ENCODE measurements around the gene PIM1.
"Not testable (repeated sequence)": the region's sequence is repeated elsewhere in the genome, so short reads cannot be mapped to it uniquely, and the experiment has no call there.

The PIM1 gene

GRCh38 chr6:37188962-37189510 is 19.1 kb downstream of the PIM1 start:
- DNase-seq (ENCODE audit: low read depth in 2 of 2): no peak

GRCh38 chr6:37190159-37190535 is 20.2 kb downstream of the PIM1 start:
- DNase-seq (ENCODE audit: low read depth in 2 of 2): no peak

GRCh38 chr6:37192666-37193065 is 22.7 kb downstream of the PIM1 start:
- DNase-seq (ENCODE audit: low read depth in 2 of 2): no peak

GRCh38 chr6:37194886-37195285 is 24.9 kb downstream of the PIM1 start:
- DNase-seq (ENCODE audit: low read depth in 2 of 2): not testable (repeated sequence)

DNA sequence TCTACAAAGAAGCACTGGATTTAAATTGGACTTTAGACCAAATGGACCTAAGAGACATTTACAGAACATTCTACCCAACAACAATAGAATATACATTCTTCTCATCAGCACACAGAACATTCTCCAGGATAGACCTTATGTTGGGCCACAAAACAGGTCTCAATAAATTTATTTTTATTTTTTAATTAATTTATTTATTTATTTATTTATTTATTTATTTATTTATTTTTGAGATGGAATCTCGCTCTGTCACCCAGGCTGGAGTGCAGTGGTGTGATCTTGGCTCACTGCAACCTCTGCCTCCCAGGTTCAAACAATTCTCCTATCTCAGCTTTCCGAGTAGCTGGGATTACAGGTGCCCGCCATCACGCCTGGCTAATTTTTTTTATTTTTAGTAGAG is 26.5 kb downstream of the PIM1 start:
- DNase-seq (ENCODE audit: low read depth in 2 of 2): not testable (repeated sequence)

GRCh38 chr6:37200085-37200484 is 30.1 kb downstream of the PIM1 start:
- DNase-seq (ENCODE audit: low read depth in 2 of 2): no peak

GRCh38 chr6:37201726-37202125 is 31.8 kb downstream of the PIM1 start:
- DNase-seq (ENCODE audit: low read depth in 2 of 2): no peak

DNA sequence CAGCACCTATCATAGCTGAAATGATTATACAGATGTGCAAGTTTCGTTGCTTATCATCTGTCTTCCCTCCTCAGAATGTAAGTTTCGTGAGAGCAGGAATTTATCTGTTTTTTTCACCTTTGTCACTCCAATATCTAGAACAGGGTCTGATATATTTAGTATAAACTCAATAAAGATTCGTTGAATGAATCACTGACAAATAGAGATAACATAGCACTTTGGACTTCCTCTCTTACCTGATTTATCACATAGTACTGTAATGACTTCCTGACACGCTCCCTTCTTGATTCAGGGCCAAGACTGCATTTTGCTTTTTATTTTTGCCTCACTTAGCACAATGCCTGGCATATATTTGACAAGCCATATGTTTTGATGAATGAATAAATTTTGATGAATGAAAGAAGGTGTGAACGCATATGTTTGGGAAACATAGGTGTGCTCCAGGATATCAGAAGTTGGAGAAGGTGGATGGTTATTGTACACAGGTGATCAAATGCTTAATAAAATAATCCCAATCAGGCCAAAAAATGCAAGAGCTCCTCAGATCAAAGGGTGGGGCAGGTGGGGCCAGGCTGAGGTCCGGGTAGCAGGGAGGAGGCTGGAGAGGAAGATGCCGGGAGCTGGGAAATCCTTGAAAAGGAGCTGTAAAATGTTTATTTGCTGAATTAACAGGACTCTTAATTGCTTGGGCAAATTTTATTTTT is 33.0 kb downstream of the PIM1 start:
- no peak for DNase-seq (ENCODE audit: low read depth in 2 of 2)

DNA sequence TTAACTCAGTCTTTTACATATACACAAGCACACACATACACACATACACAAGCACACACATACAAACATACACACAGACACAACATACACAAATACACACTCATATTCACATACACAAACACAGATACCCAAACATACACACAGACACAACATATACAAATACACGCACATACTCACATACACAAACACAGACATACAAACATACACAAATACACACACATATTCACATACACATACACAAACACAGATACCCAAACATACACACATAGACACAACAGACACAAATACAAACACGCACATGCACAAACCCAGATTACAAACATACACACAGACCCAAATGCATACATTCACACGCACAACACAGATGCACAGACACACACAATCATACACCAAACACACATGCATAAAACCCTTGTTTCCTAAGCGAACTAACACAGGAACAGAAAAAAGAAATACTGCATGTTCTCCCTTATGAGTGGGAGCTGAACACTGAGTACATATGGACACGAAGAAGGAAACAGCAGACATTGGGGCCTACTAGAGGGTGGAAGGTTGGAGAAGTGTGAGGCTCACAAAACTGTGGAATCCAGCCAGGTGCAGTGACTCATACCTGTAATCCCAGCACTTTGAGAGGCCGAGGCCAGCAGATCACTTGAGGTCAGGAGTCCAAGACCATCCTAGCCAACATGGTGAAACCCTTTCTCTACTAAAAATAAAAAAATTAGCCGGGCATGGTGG is 34.2 kb downstream of the PIM1 start:
- DNase-seq (ENCODE audit: low read depth in 2 of 2): no peak

DNA sequence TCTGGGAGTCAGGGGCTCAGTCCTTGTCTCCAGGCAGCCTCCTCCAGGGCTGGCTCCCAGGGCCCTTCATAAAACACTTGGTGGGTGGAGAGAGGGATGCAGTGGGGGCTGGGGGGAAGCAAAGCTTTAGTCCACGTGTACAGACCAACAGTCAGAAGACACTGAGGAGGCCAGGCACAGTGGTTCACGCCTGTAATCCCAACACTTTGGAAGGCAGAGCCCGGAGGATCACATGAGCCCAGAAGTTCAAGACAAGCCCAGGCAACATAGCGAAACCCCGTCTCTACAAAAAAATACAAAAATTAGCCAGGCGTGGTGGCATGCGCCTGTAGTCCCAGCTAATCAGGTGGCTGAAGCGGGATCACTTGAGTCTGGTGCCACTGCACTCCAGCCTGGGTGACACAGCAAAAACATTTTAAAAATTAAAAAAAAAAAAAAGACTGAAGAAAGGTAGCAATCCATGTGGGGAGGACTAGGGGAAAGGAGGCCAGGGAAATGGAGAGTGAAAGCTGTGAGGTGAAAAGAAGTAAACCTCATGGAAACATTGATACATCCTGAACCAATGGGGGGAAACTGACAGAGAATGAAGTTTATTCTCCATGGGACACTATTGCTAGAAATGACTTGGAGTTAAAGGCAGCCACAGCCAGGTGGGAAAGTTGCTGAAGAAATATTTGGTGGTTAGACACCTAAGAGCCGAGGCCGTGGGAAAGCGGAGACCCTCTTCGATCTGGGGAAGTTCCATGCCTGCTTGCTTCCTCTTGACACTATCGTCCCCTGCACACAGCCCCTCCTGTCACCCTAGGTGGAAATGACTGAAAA is 35.4 kb downstream of the PIM1 start:
- DNase-seq (ENCODE audit: low read depth in 2 of 2): no peak

DNA sequence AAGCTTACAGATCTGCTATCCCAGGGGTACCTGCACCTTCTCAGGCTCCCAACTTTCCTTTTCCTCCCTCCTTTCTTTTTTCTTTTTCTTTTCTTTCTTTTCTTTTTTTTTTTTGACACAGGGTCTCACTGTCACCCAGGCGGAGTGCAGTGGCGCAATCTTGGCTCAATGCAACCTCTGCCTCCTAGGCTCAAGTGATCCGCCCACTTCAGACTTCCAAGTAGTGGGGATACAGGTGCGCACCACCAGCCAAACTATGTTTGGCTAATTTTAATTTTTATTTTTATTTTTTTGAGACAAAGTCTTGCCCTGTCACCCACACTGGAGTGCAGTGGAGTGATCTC is 36.0 kb downstream of the PIM1 start:
- DNase-seq (ENCODE audit: low read depth in 2 of 2): no peak

DNA sequence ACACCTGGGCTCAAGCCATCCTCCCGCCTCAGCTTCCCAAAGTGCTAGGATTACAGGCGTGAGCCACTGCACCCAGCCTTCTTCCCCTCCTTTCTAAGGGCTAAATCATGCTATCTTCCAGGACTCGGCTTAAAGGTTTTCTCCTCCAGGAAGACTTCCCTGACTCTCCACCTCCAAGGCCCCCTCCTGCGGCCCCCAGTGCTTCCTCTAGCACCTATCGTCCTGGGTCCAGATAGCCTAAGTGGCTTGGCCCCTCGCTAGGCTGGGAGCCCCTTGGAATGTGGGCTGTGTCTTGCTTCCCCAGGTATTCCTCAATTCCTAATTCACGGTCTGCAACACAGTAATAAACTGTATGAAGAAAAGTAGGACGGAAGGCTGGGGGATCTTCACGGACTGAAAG is 36.7 kb downstream of the PIM1 start:
- no peak for DNase-seq (ENCODE audit: low read depth in 2 of 2)

- peak; percentile 78 to 89 for DNase-seq (ENCODE audit: low read depth in 2 of 2)
Measured at GRCh38 chr6:37207903-37208456, 38.0 kb downstream of the PIM1 start.

GRCh38 chr6:37208793-37209192 is 38.8 kb downstream of the PIM1 start:
- DNase-seq (ENCODE audit: low read depth in 2 of 2): no peak

DNA sequence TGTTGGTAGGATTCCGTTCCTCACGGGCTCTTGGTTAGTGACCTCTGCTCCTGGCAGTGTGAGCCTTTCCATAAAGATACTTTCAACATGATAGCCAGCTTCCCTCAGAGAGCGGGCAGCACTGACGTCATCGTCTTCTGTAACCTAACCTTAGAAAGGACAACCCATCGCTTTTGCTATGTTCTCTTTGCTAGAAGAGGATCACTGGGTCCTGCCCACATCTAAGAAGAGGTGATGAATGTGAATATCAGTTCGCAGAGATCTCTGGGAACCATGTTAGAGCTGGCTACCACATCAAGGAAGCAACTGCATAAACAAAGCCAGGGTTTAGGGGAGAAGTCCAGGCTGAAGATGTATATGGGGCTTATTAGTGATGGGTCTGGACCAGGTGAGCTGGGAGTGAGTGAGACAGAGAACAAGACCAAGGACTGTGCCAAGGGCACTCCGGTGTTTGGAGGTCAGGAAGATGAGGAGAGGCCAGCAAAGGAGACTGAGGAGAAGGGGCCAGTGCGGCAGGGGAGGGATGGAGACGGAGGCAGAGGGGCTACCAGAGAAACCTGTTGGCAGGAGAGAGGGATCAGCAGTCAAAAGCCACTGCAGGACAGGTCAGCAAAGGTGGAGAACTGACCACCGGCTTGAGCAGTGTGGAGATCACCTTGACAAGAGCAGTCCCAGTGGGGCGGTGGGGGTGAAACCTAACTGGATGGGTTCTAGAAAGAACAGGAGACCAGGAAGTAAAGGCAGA is 39.7 kb downstream of the PIM1 start:
- peak in 1 of 2 donors; percentile 33 for DNase-seq (ENCODE audit: low read depth in 2 of 2)

DNA sequence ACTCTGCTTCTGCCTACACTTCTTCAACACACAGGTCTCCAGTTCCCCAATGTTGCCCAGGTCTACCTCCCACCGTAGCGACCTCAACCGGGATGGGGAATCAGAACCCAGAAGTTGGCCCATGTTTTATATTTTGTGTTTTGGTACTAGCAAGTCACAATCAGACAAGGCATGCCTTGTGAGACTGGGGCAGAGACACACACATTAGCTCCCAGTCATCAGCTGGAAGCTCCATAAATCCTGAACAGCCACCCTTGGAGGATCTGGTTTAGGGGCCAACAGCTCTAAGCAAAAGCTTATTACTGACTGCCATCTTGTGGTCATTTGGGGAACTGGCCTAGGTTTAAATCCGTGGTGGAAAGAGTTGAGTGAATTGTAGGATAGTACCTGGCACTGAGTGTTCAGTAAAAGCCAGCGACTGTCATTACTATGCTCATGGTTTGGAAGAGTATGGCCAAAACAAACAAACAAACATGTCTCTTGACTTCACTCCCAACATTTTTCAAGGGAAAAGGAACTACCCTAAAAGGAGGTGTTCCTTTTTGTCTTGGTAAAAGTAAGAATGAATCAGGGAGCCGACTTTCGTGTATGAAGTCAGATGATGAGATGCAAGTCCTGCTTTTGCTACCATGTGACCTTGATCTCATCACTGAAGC is 40.5 kb downstream of the PIM1 start:
- peak; percentile 43 to 77 for DNase-seq (ENCODE audit: low read depth in 2 of 2)

- DNase-seq (ENCODE audit: low read depth in 2 of 2): no peak
Measured at GRCh38 chr6:37212268-37212667, 42.3 kb downstream of the PIM1 start.

- no peak for DNase-seq (ENCODE audit: low read depth in 2 of 2)
Measured at GRCh38 chr6:37218061-37218460, 48.1 kb downstream of the PIM1 start.

DNA sequence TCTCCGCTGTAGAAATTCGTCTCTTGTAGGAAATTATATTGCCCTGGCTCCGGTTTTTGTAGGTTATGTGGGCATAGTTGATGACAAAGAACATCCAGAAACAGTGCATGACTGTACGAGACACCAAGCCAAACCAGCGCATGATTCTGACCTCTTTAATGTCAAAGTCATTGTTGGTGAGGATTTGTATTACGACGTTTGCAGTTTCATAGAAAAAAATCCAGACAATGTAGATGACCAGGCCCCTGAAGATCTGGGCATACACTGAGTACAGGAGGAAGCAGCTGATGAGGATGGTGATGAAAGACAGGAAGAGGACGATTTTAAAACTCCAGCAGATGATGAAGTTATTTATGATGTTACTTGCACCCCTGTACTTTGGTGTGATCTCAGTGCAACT is 48.6 kb downstream of the PIM1 start:
- no peak for DNase-seq (ENCODE audit: low read depth in 2 of 2)

GRCh38 chr6:37221585-37222124 is 51.7 kb downstream of the PIM1 start:
- DNase-seq (ENCODE audit: low read depth in 2 of 2): no peak
